ENCODE data around the gene TULP3.

DNA sequence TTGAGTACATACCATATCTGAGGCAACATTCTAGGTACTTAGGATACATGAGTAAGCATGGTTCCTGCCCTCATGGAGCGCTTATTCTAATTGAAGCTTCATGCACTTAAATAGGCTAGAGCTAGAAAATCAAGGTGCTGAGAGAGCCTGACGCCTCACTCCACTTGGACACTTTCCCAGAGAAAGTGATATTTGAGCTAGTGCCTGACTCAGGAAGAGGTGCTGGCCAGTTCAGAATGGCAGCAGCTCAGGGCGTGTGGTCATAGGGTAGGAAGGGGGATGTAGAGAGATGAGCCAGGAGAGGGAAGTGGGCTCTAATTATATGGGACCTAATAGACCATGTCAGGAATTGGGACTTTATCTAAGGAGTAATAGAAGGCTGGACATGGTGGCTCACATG, 33.3 kb downstream of the TULP3 start:
- TF ChIP-seq, protein P1, sequence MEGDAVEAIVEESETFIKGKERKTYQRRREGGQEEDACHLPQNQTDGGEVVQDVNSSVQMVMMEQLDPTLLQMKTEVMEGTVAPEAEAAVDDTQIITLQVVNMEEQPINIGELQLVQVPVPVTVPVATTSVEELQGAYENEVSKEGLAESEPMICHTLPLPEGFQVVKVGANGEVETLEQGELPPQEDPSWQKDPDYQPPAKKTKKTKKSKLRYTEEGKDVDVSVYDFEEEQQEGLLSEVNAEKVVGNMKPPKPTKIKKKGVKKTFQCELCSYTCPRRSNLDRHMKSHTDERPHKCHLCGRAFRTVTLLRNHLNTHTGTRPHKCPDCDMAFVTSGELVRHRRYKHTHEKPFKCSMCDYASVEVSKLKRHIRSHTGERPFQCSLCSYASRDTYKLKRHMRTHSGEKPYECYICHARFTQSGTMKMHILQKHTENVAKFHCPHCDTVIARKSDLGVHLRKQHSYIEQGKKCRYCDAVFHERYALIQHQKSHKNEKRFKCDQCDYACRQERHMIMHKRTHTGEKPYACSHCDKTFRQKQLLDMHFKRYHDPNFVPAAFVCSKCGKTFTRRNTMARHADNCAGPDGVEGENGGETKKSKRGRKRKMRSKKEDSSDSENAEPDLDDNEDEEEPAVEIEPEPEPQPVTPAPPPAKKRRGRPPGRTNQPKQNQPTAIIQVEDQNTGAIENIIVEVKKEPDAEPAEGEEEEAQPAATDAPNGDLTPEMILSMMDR (IDR thresholded peaks at IDR 0.05; ENCODE audit: control extremely low read depth in 1 of 3, insufficient read depth in 1 of 3, low read depth in 1 of 3, low read length in 3 of 3), result no peak
- TF ChIP-seq JUN (IDR thresholded peaks at IDR 0.05; ENCODE audit: low read depth, low read length), result no peak
- TF ChIP-seq ZNF274 (IDR thresholded peaks at IDR 0.05; ENCODE audit: borderline replicate concordance, extremely low read depth, low read length), result no peak
- TF ChIP-seq, protein P2, sequence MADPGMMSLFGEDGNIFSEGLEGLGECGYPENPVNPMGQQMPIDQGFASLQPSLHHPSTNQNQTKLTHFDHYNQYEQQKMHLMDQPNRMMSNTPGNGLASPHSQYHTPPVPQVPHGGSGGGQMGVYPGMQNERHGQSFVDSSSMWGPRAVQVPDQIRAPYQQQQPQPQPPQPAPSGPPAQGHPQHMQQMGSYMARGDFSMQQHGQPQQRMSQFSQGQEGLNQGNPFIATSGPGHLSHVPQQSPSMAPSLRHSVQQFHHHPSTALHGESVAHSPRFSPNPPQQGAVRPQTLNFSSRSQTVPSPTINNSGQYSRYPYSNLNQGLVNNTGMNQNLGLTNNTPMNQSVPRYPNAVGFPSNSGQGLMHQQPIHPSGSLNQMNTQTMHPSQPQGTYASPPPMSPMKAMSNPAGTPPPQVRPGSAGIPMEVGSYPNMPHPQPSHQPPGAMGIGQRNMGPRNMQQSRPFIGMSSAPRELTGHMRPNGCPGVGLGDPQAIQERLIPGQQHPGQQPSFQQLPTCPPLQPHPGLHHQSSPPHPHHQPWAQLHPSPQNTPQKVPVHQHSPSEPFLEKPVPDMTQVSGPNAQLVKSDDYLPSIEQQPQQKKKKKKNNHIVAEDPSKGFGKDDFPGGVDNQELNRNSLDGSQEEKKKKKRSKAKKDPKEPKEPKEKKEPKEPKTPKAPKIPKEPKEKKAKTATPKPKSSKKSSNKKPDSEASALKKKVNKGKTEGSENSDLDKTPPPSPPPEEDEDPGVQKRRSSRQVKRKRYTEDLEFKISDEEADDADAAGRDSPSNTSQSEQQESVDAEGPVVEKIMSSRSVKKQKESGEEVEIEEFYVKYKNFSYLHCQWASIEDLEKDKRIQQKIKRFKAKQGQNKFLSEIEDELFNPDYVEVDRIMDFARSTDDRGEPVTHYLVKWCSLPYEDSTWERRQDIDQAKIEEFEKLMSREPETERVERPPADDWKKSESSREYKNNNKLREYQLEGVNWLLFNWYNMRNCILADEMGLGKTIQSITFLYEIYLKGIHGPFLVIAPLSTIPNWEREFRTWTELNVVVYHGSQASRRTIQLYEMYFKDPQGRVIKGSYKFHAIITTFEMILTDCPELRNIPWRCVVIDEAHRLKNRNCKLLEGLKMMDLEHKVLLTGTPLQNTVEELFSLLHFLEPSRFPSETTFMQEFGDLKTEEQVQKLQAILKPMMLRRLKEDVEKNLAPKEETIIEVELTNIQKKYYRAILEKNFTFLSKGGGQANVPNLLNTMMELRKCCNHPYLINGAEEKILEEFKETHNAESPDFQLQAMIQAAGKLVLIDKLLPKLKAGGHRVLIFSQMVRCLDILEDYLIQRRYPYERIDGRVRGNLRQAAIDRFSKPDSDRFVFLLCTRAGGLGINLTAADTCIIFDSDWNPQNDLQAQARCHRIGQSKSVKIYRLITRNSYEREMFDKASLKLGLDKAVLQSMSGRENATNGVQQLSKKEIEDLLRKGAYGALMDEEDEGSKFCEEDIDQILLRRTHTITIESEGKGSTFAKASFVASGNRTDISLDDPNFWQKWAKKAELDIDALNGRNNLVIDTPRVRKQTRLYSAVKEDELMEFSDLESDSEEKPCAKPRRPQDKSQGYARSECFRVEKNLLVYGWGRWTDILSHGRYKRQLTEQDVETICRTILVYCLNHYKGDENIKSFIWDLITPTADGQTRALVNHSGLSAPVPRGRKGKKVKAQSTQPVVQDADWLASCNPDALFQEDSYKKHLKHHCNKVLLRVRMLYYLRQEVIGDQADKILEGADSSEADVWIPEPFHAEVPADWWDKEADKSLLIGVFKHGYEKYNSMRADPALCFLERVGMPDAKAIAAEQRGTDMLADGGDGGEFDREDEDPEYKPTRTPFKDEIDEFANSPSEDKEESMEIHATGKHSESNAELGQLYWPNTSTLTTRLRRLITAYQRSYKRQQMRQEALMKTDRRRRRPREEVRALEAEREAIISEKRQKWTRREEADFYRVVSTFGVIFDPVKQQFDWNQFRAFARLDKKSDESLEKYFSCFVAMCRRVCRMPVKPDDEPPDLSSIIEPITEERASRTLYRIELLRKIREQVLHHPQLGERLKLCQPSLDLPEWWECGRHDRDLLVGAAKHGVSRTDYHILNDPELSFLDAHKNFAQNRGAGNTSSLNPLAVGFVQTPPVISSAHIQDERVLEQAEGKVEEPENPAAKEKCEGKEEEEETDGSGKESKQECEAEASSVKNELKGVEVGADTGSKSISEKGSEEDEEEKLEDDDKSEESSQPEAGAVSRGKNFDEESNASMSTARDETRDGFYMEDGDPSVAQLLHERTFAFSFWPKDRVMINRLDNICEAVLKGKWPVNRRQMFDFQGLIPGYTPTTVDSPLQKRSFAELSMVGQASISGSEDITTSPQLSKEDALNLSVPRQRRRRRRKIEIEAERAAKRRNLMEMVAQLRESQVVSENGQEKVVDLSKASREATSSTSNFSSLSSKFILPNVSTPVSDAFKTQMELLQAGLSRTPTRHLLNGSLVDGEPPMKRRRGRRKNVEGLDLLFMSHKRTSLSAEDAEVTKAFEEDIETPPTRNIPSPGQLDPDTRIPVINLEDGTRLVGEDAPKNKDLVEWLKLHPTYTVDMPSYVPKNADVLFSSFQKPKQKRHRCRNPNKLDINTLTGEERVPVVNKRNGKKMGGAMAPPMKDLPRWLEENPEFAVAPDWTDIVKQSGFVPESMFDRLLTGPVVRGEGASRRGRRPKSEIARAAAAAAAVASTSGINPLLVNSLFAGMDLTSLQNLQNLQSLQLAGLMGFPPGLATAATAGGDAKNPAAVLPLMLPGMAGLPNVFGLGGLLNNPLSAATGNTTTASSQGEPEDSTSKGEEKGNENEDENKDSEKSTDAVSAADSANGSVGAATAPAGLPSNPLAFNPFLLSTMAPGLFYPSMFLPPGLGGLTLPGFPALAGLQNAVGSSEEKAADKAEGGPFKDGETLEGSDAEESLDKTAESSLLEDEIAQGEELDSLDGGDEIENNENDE (IDR thresholded peaks at IDR 0.05; ENCODE audit: insufficient replicate concordance, low read length), result no peak
- TF ChIP-seq SRF (IDR thresholded peaks at IDR 0.05; ENCODE audit: low read depth, low read length), result no peak
